SK-N-SH (cell line): Measurements from ENCODE around the gene MARS1. TPM values are rescaled to one million over a fixed set of nuclear protein-coding genes. Genes with fewer than 3 reads are reported as not detected.

Experiments
- CTCF ChIA-PET: fragments of 300-600, 350-600 bp; formaldehyde crosslinking; extraction: SDS; loops from one replicate; lab custom pipeline; 2021; lab: Yijun Ruan, JAX
- POLR2A ChIA-PET: fragments of 350-600 bp; sonication (Branson Sonifier 250); formaldehyde crosslinking; extraction: SDS; loops from one replicate; lab custom pipeline; 2020; ENCODE audit warnings: antibody characterized with exemption, inconsistent platforms; lab: Yijun Ruan, JAX
- DNase-seq: peaks from one replicate; pipeline ENCODE4 v3.0.0; 2012
- H2AFZ ChIP-seq: fragments of 200-600 bp; sonication (generic); 2 replicates; pipeline ENCODE4 v1.8.1; 2016; ENCODE audit warnings: antibody characterized with exemption, mild to moderate bottlenecking, low read depth
- H3F3A ChIP-seq: fragments of 200-600 bp; sonication (generic); replicated peaks from 2 replicates; pipeline ENCODE3; 2016; ENCODE audit warnings: antibody characterized with exemption, mild to moderate bottlenecking; ENCODE audit not compliant: insufficient read depth
- H3K27ac ChIP-seq, 2 experiments: fragments of 200-500 bp in 1 of 2; fragments of 200-600 bp in 1 of 2; sonication (Bioruptor generic) in 1 of 2; sonication (generic), shearing (Covaris generic) in 1 of 2; 2 replicates each; pipeline versions ENCODE4 v1.5.1 to v1.6.1; 2014 to 2016; ENCODE audit warnings: low read depth in 2 of 2, inconsistent platforms in 1 of 2, low read length in 1 of 2, mild to moderate bottlenecking in 1 of 2, mixed read lengths in 1 of 2
- H3K27me3 ChIP-seq: fragments of 200-600 bp; sonication (generic), shearing (Covaris generic); 2 replicates; pipeline ENCODE4 v1.6.1; 2016; ENCODE audit warnings: mixed run types; ENCODE audit not compliant: insufficient read depth
- H3K36me3 ChIP-seq, 2 experiments: fragments of 200-500 bp in 1 of 2; fragments of 200-600 bp in 1 of 2; sonication (Bioruptor generic) in 1 of 2; sonication (generic) in 1 of 2; replicated peaks in 1 of 2; 2 replicates each; pipeline versions ENCODE3 to v1.5.1; 2014 to 2016; ENCODE audit warnings: low read length in 1 of 2, mild to moderate bottlenecking in 1 of 2; ENCODE audit not compliant: insufficient read depth in 2 of 2, control insufficient read depth in 1 of 2
- H3K4me1 ChIP-seq, 2 experiments: fragments of 200-500 bp in 1 of 2; fragments of 200-600 bp in 1 of 2; sonication (Bioruptor generic) in 1 of 2; sonication (generic), shearing (Covaris generic) in 1 of 2; 2 replicates each; pipeline versions ENCODE4 v1.5.1 to v1.6.1; 2014 to 2016; ENCODE audit warnings: low read depth in 1 of 2, low read length in 1 of 2, mixed run types in 1 of 2; ENCODE audit not compliant: insufficient read depth in 2 of 2, control insufficient read depth in 1 of 2
- H3K4me2 ChIP-seq: fragments of 200-600 bp; sonication (generic), shearing (Covaris generic); 2 replicates; pipeline ENCODE4 v1.6.1; 2017; ENCODE audit warnings: mixed run types
- H3K4me3 ChIP-seq, 2 experiments: fragments of 200-500 bp in 1 of 2; fragments of 200-600 bp in 1 of 2; sonication (Bioruptor generic) in 1 of 2; sonication (generic), shearing (Covaris generic) in 1 of 2; 2 replicates each; pipeline versions ENCODE4 v1.5.1 to v1.8.1; 2014 to 2016; ENCODE audit warnings: low read depth in 2 of 2, inconsistent platforms in 1 of 2, low read length in 1 of 2, mild to moderate bottlenecking in 1 of 2, mixed read lengths in 1 of 2, moderate library complexity in 1 of 2
- H3K79me2 ChIP-seq: fragments of 200-600 bp; sonication (generic); 2 replicates; pipeline ENCODE4 v1.8.1; 2017; ENCODE audit warnings: mild to moderate bottlenecking; ENCODE audit not compliant: insufficient read depth
- H3K9ac ChIP-seq: fragments of 200-600 bp; sonication (generic); 2 replicates; pipeline ENCODE4 v1.6.1; 2017; ENCODE audit warnings: mixed run types
- H3K9me2 ChIP-seq: fragments of 200-600 bp; sonication (generic); 2 replicates; pipeline ENCODE4 v1.6.1; 2017; ENCODE audit warnings: mixed run types
- H3K9me3 ChIP-seq: fragments of 200-600 bp; sonication (generic); 2 replicates; pipeline ENCODE4 v1.6.1; 2017; ENCODE audit warnings: mixed run types, mild to moderate bottlenecking, moderate library complexity
- H4K20me1 ChIP-seq: fragments of 200-600 bp; sonication (generic); 2 replicates; pipeline ENCODE4 v1.6.1; 2017; ENCODE audit warnings: mild to moderate bottlenecking, mixed run types; ENCODE audit not compliant: insufficient read depth
- CHD2 ChIP-seq: fragments of 150-350 bp; IDR thresholded peaks from 2 replicates; pipeline ENCODE4 v1.6.1; 2018; ENCODE audit warnings: low read length; ENCODE audit not compliant: partially characterized antibody
- CTCF ChIP-seq: fragments of 200-600 bp; sonication (generic); IDR thresholded peaks from 2 replicates; pipeline ENCODE4 v1.6.1; 2017; ENCODE audit warnings: antibody characterized with exemption, mild to moderate bottlenecking, moderate library complexity
- ELF1 ChIP-seq: IDR thresholded peaks from 2 replicates; pipeline ENCODE4 v1.4.0; 2012
- EP300 ChIP-seq, 2 experiments: IDR thresholded peaks; 2 replicates each; pipeline versions ENCODE4 v1.4.0 to v1.6.1; 2012; ENCODE audit warnings: borderline replicate concordance in 1 of 2, low read depth in 1 of 2, low read length in 1 of 2
- FOXM1 ChIP-seq: IDR thresholded peaks from 2 replicates; pipeline ENCODE4 v1.4.0; 2012; ENCODE audit warnings: low read depth, mild to moderate bottlenecking
- GABPA ChIP-seq: IDR thresholded peaks from 2 replicates; pipeline ENCODE4 v1.4.0; 2012; ENCODE audit warnings: low read depth, mild to moderate bottlenecking
- MEF2A ChIP-seq: IDR thresholded peaks from 2 replicates; pipeline ENCODE4 v1.4.0; 2012; ENCODE audit warnings: low read depth, borderline replicate concordance
- NFIC ChIP-seq: IDR thresholded peaks from 2 replicates; pipeline ENCODE4 v1.4.0; 2012; ENCODE audit warnings: borderline replicate concordance
- POLR2AphosphoS5 ChIP-seq: IDR thresholded peaks from 2 replicates; pipeline ENCODE4 v1.6.1; 2012; ENCODE audit warnings: low read depth, low read length
- RFX5 ChIP-seq: IDR thresholded peaks from 2 replicates; pipeline ENCODE4 v1.6.1; 2012; ENCODE audit warnings: mild to moderate bottlenecking, improper control_type of control experiment, low read length
- SMC3 ChIP-seq: IDR thresholded peaks from 2 replicates; pipeline ENCODE4 v1.6.1; 2012; ENCODE audit warnings: low read depth, low read length, improper control_type of control experiment
- YY1 ChIP-seq: IDR thresholded peaks from 2 replicates; pipeline ENCODE4 v1.4.0; 2012; ENCODE audit warnings: low read depth, mild to moderate bottlenecking
- WGBS: methylation state at CpG from one replicate; pipeline ENCODE4 v1.1.6; 2017; ENCODE audit warnings: low lambda C conversion rate; 5-methylcytosine and 5-hydroxymethylcytosine counted together
- polyA plus RNA-seq, 3 experiments: library from polyadenylated mRNA; depleted of rRNA; stranded (reverse); fragments of >200 nt; gene quantifications; 2 replicates each; pipeline ENCODE4 v1.2.3, GENCODE V29; 2012
- TF ChIP-seq, protein P1 (sequence below): IDR thresholded peaks from 2 replicates; pipeline ENCODE4; 2012
- TF ChIP-seq, protein P2 (sequence below): IDR thresholded peaks from 2 replicates; pipeline ENCODE4 v1.4.0; 2012; ENCODE audit warnings: low read depth, borderline replicate concordance
- TF ChIP-seq, protein P3 (sequence below): IDR thresholded peaks from 2 replicates; pipeline ENCODE4 v1.4.0; 2012; ENCODE audit warnings: low read depth, borderline replicate concordance

The MARS1 gene
- polyA plus RNA-seq, 1 of the 3 experiments (the other 2 are of a cell fraction) = 158 TPM

DNA sequence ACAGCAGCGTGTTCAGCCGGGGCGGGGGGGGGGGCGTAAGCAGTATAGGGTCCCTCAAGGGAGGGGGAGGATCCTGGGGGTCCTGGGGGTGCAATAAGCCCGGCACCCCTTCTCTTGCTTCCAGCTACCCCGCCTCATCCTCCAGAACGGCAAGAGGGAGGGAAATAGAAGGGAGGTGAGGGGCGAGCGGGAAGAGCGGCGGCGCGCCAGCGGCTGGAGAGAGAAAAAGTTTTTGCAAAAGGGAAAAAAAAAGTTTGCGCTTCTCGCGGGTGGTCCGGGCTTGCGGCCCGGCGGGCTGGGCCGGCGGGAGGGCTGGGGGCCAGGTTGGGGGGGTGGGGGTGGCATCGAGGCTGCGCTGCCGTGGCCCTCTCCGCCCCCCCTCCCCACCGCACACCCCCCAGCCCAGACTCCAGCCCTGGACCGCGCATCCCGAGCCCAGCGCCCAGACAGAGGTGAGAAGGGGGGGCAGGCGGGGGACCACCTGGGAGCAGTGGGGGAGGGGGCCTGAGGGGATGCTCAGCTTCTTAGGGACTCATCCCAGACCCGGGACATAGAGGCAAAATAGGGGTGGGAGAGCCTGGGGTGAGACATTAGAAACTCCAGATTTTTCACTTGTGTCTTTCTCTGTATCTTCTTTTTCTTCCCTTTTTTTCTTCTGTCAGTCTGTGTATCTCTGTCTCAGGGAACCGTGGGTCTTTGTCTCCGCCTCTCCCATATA lies 28.0 kb upstream of the MARS1 start, which contains the start of gene GLI1:
Gene GLI1, plus strand, starts transcription at position 36 of the 718 bp plus-strand sequence. CDS start 3,907 bp downstream, outside the sequence.
- DNase-seq = peak; percentile 82
- POLR2A ChIA-PET = no interaction called here
- H3F3A ChIP-seq = peaks cover 5% of the 10 kb centered on the region

More for the DNA sequence above, 28.0 kb upstream of the MARS1 start, which contains the start of gene GLI1:
- Histone ChIP-seq H3K4me3 (peak within 1 kb of the TSS; percentile 67 to 90), H3K9ac (peak within 1 kb of the TSS; percentile 52; the same call in 1 of the 2 replicates), H3K79me2 (no peaks in the 10 kb centered on the region), H3K27me3 (no peaks in the 10 kb centered on the region), H3K9me3 (no peaks in the 10 kb centered on the region), H4K20me1 (no peaks in the 10 kb centered on the region), H2AFZ (peak within 1 kb of the TSS; percentile 97), H3K9me2 (no peaks in the 10 kb centered on the region), H3K36me3 (no peaks in the 10 kb centered on the region), H3K4me2 (peak within 1 kb of the TSS; percentile 94), H3K27ac (peak within 1 kb of the TSS; percentile 53; a peak in 3 of 4 replicates), H3K4me1 (peaks cover 0 to 28% of the 10 kb centered on the region in 2 experiments; a peak in 2 of 4 replicates)
- TF ChIP-seq ELF1 = no peak
- TF ChIP-seq MEF2A = no peak
- no peak for TF ChIP-seq CHD2
- TF ChIP-seq, protein P1, sequence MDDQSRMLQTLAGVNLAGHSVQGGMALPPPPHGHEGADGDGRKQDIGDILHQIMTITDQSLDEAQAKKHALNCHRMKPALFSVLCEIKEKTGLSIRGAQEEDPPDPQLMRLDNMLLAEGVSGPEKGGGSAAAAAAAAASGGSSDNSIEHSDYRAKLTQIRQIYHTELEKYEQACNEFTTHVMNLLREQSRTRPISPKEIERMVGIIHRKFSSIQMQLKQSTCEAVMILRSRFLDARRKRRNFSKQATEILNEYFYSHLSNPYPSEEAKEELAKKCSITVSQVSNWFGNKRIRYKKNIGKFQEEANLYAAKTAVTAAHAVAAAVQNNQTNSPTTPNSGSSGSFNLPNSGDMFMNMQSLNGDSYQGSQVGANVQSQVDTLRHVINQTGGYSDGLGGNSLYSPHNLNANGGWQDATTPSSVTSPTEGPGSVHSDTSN = no peak
- TF ChIP-seq, protein P2, sequence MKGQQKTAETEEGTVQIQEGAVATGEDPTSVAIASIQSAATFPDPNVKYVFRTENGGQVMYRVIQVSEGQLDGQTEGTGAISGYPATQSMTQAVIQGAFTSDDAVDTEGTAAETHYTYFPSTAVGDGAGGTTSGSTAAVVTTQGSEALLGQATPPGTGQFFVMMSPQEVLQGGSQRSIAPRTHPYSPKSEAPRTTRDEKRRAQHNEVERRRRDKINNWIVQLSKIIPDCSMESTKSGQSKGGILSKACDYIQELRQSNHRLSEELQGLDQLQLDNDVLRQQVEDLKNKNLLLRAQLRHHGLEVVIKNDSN = no peak
- TF ChIP-seq, protein P3, sequence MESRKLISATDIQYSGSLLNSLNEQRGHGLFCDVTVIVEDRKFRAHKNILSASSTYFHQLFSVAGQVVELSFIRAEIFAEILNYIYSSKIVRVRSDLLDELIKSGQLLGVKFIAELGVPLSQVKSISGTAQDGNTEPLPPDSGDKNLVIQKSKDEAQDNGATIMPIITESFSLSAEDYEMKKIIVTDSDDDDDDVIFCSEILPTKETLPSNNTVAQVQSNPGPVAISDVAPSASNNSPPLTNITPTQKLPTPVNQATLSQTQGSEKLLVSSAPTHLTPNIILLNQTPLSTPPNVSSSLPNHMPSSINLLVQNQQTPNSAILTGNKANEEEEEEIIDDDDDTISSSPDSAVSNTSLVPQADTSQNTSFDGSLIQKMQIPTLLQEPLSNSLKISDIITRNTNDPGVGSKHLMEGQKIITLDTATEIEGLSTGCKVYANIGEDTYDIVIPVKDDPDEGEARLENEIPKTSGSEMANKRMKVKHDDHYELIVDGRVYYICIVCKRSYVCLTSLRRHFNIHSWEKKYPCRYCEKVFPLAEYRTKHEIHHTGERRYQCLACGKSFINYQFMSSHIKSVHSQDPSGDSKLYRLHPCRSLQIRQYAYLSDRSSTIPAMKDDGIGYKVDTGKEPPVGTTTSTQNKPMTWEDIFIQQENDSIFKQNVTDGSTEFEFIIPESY = no peak
- TF ChIP-seq FOXM1 = no peak
- TF ChIP-seq POLR2AphosphoS5 = no peak
- TF ChIP-seq RFX5 = no peak
- no peak for TF ChIP-seq NFIC
- TF ChIP-seq CTCF = no peak
- no peak for TF ChIP-seq YY1
- TF ChIP-seq SMC3 = no peak
- TF ChIP-seq EP300 (IDR thresholded peaks at IDR 0.05; ENCODE audit: borderline replicate concordance in 1 of 2, low read depth in 1 of 2, low read length in 1 of 2) = no peak
- TF ChIP-seq GABPA = no peak
- 1% methylated on average over 27 of the region's 36 CpGs for WGBS
- CTCF ChIA-PET = interaction anchor here (0.6 to 13.7 kb wide), 59 partner anchors 8 to 336 kb away, joined by 3 to 391 read pairs (median 4); partner anchors contain the start of genes B4GALNT1, INHBC, MARS1 and NXPH4
